Measurements from ENCODE around the gene CADPS.

DNA sequence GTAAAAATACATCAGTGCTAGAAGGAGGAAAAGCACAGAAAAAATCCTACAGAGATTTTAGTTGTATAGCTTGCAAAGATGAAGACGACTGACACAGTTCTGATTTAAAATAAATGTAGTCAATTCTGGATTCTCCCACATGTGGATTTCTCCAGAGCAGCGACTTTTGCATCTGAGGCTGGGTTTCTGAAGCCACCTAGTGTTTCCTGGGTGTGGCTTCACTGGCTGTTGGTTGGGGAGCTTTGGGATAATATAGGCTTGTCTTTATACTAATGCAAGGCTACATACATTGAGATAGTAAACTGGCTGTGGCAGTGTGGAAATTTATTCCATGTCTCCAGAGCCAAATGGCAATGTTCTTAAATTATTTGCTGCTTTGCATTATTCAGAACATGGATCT, 343.7 kb downstream of the CADPS start:
- TF ChIP-seq EZH2 (IDR thresholded peaks at IDR 0.05; ENCODE audit: borderline replicate concordance, insufficient read depth, low read length, poor library complexity, severe bottlenecking) (no peak), TAF1 (IDR thresholded peaks at IDR 0.05; ENCODE audit: low read depth) (no peak), POLR2AphosphoS5 (IDR thresholded peaks at IDR 0.05) (no peak), SMC3 (conservative IDR thresholded peaks at IDR 0.05; ENCODE audit: poor library complexity) (no peak)
- TF ChIP-seq, protein P1, sequence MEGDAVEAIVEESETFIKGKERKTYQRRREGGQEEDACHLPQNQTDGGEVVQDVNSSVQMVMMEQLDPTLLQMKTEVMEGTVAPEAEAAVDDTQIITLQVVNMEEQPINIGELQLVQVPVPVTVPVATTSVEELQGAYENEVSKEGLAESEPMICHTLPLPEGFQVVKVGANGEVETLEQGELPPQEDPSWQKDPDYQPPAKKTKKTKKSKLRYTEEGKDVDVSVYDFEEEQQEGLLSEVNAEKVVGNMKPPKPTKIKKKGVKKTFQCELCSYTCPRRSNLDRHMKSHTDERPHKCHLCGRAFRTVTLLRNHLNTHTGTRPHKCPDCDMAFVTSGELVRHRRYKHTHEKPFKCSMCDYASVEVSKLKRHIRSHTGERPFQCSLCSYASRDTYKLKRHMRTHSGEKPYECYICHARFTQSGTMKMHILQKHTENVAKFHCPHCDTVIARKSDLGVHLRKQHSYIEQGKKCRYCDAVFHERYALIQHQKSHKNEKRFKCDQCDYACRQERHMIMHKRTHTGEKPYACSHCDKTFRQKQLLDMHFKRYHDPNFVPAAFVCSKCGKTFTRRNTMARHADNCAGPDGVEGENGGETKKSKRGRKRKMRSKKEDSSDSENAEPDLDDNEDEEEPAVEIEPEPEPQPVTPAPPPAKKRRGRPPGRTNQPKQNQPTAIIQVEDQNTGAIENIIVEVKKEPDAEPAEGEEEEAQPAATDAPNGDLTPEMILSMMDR (IDR thresholded peaks at IDR 0.05; ENCODE audit: poor library complexity, severe bottlenecking) = no peak
- TF ChIP-seq, protein P2, sequence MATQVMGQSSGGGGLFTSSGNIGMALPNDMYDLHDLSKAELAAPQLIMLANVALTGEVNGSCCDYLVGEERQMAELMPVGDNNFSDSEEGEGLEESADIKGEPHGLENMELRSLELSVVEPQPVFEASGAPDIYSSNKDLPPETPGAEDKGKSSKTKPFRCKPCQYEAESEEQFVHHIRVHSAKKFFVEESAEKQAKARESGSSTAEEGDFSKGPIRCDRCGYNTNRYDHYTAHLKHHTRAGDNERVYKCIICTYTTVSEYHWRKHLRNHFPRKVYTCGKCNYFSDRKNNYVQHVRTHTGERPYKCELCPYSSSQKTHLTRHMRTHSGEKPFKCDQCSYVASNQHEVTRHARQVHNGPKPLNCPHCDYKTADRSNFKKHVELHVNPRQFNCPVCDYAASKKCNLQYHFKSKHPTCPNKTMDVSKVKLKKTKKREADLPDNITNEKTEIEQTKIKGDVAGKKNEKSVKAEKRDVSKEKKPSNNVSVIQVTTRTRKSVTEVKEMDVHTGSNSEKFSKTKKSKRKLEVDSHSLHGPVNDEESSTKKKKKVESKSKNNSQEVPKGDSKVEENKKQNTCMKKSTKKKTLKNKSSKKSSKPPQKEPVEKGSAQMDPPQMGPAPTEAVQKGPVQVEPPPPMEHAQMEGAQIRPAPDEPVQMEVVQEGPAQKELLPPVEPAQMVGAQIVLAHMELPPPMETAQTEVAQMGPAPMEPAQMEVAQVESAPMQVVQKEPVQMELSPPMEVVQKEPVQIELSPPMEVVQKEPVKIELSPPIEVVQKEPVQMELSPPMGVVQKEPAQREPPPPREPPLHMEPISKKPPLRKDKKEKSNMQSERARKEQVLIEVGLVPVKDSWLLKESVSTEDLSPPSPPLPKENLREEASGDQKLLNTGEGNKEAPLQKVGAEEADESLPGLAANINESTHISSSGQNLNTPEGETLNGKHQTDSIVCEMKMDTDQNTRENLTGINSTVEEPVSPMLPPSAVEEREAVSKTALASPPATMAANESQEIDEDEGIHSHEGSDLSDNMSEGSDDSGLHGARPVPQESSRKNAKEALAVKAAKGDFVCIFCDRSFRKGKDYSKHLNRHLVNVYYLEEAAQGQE (IDR thresholded peaks at IDR 0.05; ENCODE audit: borderline replicate concordance) = no peak

Data from neural cell (in vitro differentiated cells).